Measurements from ENCODE around the gene AMZ1. TPM values are rescaled to one million over a fixed set of nuclear protein-coding genes. Genes with fewer than 3 reads are reported as not detected.

AMZ1 gene
- total RNA-seq, 1 experiment from 2014 or later = 0.74 TPM

GRCh38 chr7:2729893-2730716, 42.1 kb downstream of the AMZ1 start:
- H3K79me1 ChIP-seq (ENCODE audit: insufficient read depth, low read depth, low read length, poor library complexity, severe bottlenecking) = no peaks in the 10 kb centered on the region
- H4K5ac ChIP-seq (ENCODE audit: insufficient read length, low read depth, low read length) = no peak overlapping the region
- no peak overlapping the region for H2AFZ ChIP-seq (ENCODE audit: low read length)
- H2BK15ac ChIP-seq (ENCODE audit: low read depth, low read length) = no peak overlapping the region
- peaks cover 39 to 63% (median 56%) of the 10 kb centered on the region in 3 experiments; a peak in 6 of 7 replicates for H3K36me3 Mint-ChIP-seq (ENCODE audit: insufficient read depth in 1 of 3, low read depth in 3 of 3)
- H3K18ac ChIP-seq (ENCODE audit: insufficient read length, low read depth, low read length) = no peak overlapping the region
- H2BK5ac ChIP-seq (ENCODE audit: insufficient read length, low read length) = no peak overlapping the region
- no peak overlapping the region for H2BK120ac ChIP-seq (ENCODE audit: low read depth, low read length, poor library complexity, severe bottlenecking)
- H3K9me3 Mint-ChIP-seq = no peaks in the 10 kb centered on the region
- H3T11ph ChIP-seq (ENCODE audit: low read length) = no peak overlapping the region
- H3K23me2 ChIP-seq (ENCODE audit: insufficient read length, low read depth, low read length, poor library complexity, severe bottlenecking) = no peaks in the 10 kb centered on the region
- H3K79me2 ChIP-seq (ENCODE audit: insufficient read depth, low read length) = no peaks in the 10 kb centered on the region; the same call in 1 of the 2 replicates
- H2BK20ac ChIP-seq (ENCODE audit: low read depth, low read length, poor library complexity, severe bottlenecking) = no peak overlapping the region
- no peak overlapping the region for H2BK12ac ChIP-seq (ENCODE audit: insufficient read length, low read depth, low read length)
- H3K4me2 ChIP-seq (ENCODE audit: insufficient read depth, insufficient read length, low read length) = no peak overlapping the region
- peak overlapping the region; percentile 42 to 80 (median 60); a peak in 5 of 7 replicates for H3K27ac Mint-ChIP-seq
- no peaks in the 10 kb centered on the region for H3K27me3 ChIP-seq (ENCODE audit: insufficient read depth, low read length)
- H4K8ac ChIP-seq (replicated peaks; ENCODE audit: insufficient read length, low read depth, low read length) = no peak overlapping the region
- H4K91ac ChIP-seq (ENCODE audit: insufficient read length, low read depth, low read length) = no peak overlapping the region
- H3K56ac ChIP-seq (ENCODE audit: insufficient read length, low read depth, low read length) = no peak overlapping the region
- no peak overlapping the region for H3K23ac ChIP-seq (ENCODE audit: insufficient read length, low read depth, low read length)
- H3K4me1 Mint-ChIP-seq = peaks cover 9 to 13% of the 10 kb centered on the region in 2 experiments
- H3K9ac ChIP-seq (ENCODE audit: extremely low read depth, insufficient read length, low read length) = no peak overlapping the region
- no peak overlapping the region for H3K4ac ChIP-seq (ENCODE audit: low read depth, low read length)
- TF ChIP-seq CTCF (conservative IDR thresholded peaks at IDR 0.05) = no peak
- H2AK5ac ChIP-seq (ENCODE audit: insufficient read length, low read length) = no peak overlapping the region
- no peak overlapping the region for H3K14ac ChIP-seq (ENCODE audit: insufficient read depth, low read length)
- no peak overlapping the region for H3K4me3 Mint-ChIP-seq
- no peak for DNase-seq
- no peaks in the 10 kb centered on the region for H3K9me3 ChIP-seq (ENCODE audit: control insufficient read depth, low read depth, low read length)
- no CpG with 5 or more reads among the region's 33 CpGs for WGBS (ENCODE audit: extremely low coverage, insufficient read length, low lambda C conversion rate)
- H4K20me1 ChIP-seq (ENCODE audit: control insufficient read depth, insufficient read depth, insufficient read length) = no peaks in the 10 kb centered on the region
- H3K27me3 Mint-ChIP-seq (ENCODE audit: low read depth) = no peaks in the 10 kb centered on the region
- H3K27ac ChIP-seq (ENCODE audit: insufficient read length, low read depth, low read length) = no peak overlapping the region
- no peaks in the 10 kb centered on the region; the same call in 1 of the 2 replicates for H3K4me1 ChIP-seq (ENCODE audit: insufficient read depth, low read length)

Data from H9 (cell line).